Caki2 (cell line): ENCODE measurements around the gene CST6. TPM values are rescaled to one million over a fixed set of nuclear protein-coding genes. Genes with fewer than 3 reads are reported as not detected.
A peak's percentile ranks its signal among the peaks of the same experiment; 100 is the strongest.
"Not testable (repeated sequence)": the region's sequence is repeated elsewhere in the genome, so short reads cannot be mapped to it uniquely, and the experiment has no call there.

Experiments
- DNase-seq: peaks from one replicate; pipeline ENCODE4 v3.0.0-alpha.2; 2015; ENCODE audit warnings: low read depth
- in situ Hi-C: cut with HindIII; loops from 2 replicates; pipeline ENCODE4 v1.10.0; 2016; ENCODE audit warnings: low sequenced_read_pairs, low pct_unique_long_range_greater_than_20kb, mixed read lengths
- total RNA-seq: library from RNA; depleted of rRNA; stranded (reverse); fragments of >200 nt; shearing (Covaris generic); gene quantifications from 2 replicates; pipeline ENCODE4 v1.2.3, GENCODE V29; 2014; ENCODE audit warnings: low replicate concordance

CST6 gene
- total RNA-seq, 1 experiment from 2014 or later = not detected

GRCh38 chr11:66011239-66011784, 496 bp upstream of the CST6 start:
- peak; percentile 69 for DNase-seq
- in situ Hi-C loops = no loop called here

- in situ Hi-C loops = no loop called here
- no peak for DNase-seq
These were observed 650 bp downstream of the CST6 start for GRCh38 chr11:66012371-66012945.

- in situ Hi-C loops = no loop called here
- DNase-seq = no peak
These were observed 1.3 kb downstream of the CST6 start for GRCh38 chr11:66012946-66013761.

- DNase-seq = no peak
- in situ Hi-C loops = no loop called here
These were observed 1.9 kb downstream of the CST6 start for GRCh38 chr11:66013762-66014100.

- DNase-seq = no peak
- in situ Hi-C loops = no loop called here
These were observed 3.1 kb downstream of the CST6 start for GRCh38 chr11:66014804-66015453.

GRCh38 chr11:66015454-66015881, 3.7 kb downstream of the CST6 start:
- DNase-seq = peak; percentile 33
- in situ Hi-C loops = no loop called here

GRCh38 chr11:66015936-66016792, 4.4 kb downstream of the CST6 start:
- DNase-seq = no peak
- in situ Hi-C loops = no loop called here

GRCh38 chr11:66016793-66017177, 5.0 kb downstream of the CST6 start:
- no peak for DNase-seq
- in situ Hi-C loops = no loop called here

GRCh38 chr11:66017321-66017720, 5.5 kb downstream of the CST6 start:
- DNase-seq = no peak
- in situ Hi-C loops = no loop called here

- in situ Hi-C loops = no loop called here
- DNase-seq = no peak
These were observed 8.4 kb downstream of the CST6 start for GRCh38 chr11:66020212-66020611.

- in situ Hi-C loops = no loop called here
- peak; percentile 61 for DNase-seq
These were observed 9.0 kb downstream of the CST6 start for GRCh38 chr11:66020618-66021357.

GRCh38 chr11:66022401-66023185, 10.8 kb downstream of the CST6 start:
- in situ Hi-C loops = no loop called here
- peak; percentile 42 for DNase-seq

- in situ Hi-C loops, DNase-seq: not testable (repeated sequence)
These were observed 11.3 kb downstream of the CST6 start for GRCh38 chr11:66023186-66023440.

- no peak for DNase-seq
- in situ Hi-C loops = no loop called here
These were observed 14.3 kb downstream of the CST6 start, which contains the start of gene CATSPER1 for GRCh38 chr11:66026017-66026529. Gene CATSPER1 (minus strand): TSS chr11:66026479. CDS start chr11:66026379, 100 bp downstream.

GRCh38 chr11:66032957-66033735, 21.3 kb downstream of the CST6 start:
- in situ Hi-C loops = no loop called here
- no peak for DNase-seq

GRCh38 chr11:66035653-66036333, 24.0 kb downstream of the CST6 start:
- in situ Hi-C loops = no loop called here
- DNase-seq = no peak
